Osteoblast (primary cell): ENCODE results near the gene GINM1. TPM values are rescaled to one million over a fixed set of nuclear protein-coding genes. Genes with fewer than 3 reads are reported as not detected.

Experiments
- DNase-seq: peaks from one replicate; pipeline ENCODE4 v3.0.0; 2011; ENCODE audit warnings: low spot score, mixed read lengths; ENCODE audit not compliant: insufficient read length; ENCODE audit errors: missing footprints
- H2AFZ ChIP-seq: 2 replicates; pipeline ENCODE4 v1.6.0; 2011; ENCODE audit warnings: mild to moderate bottlenecking, low read length
- H3K27ac ChIP-seq: 2 replicates; pipeline ENCODE4 v1.5.1; 2011; ENCODE audit warnings: mild to moderate bottlenecking, low read depth, low read length, moderate library complexity
- H3K27me3 ChIP-seq: 2 replicates; pipeline ENCODE4 v1.6.0; 2012; ENCODE audit warnings: mild to moderate bottlenecking, control low read depth, inconsistent platforms, low read length, moderate library complexity; ENCODE audit not compliant: insufficient read depth
- H3K36me3 ChIP-seq: 2 replicates; pipeline ENCODE4 v1.5.1; 2011; ENCODE audit warnings: mild to moderate bottlenecking, low read length, control low read depth, moderate library complexity; ENCODE audit not compliant: insufficient read depth
- H3K4me1 ChIP-seq: 2 replicates; pipeline ENCODE4 v1.5.1; 2011; ENCODE audit warnings: mild to moderate bottlenecking, low read length, control low read depth, moderate library complexity; ENCODE audit not compliant: insufficient read depth
- H3K4me2 ChIP-seq: 2 replicates; pipeline ENCODE4 v1.6.0; 2011; ENCODE audit warnings: mild to moderate bottlenecking, low read length; ENCODE audit not compliant: insufficient read depth
- H3K4me3 ChIP-seq: fragments of 200-600 bp; sonication (generic); 3 replicates; pipeline ENCODE4 v1.5.1; 2012; ENCODE audit warnings: mild to moderate bottlenecking, low read length, inconsistent platforms; ENCODE audit not compliant: insufficient read depth
- H3K79me2 ChIP-seq: 2 replicates; pipeline ENCODE4 v1.6.0; 2012; ENCODE audit warnings: mild to moderate bottlenecking, low read length, control low read depth, inconsistent platforms; ENCODE audit not compliant: insufficient read depth
- H3K9me3 ChIP-seq: 2 replicates; pipeline ENCODE4 v1.5.1; 2011; ENCODE audit warnings: low read depth, low read length, control low read depth
- H4K20me1 ChIP-seq: 2 replicates; pipeline ENCODE4 v1.6.0; 2012; ENCODE audit warnings: mild to moderate bottlenecking, low read length, control low read depth; ENCODE audit not compliant: insufficient read depth
- CTCF ChIP-seq: IDR thresholded peaks from 2 replicates; pipeline ENCODE4 v1.5.1; 2011; ENCODE audit warnings: mild to moderate bottlenecking, low read depth, low read length, moderate library complexity; ENCODE audit errors: extremely low read depth
- total RNA-seq: library from RNA; depleted of rRNA; stranded (reverse); fragments of >200 nt; gene quantifications from 2 replicates; pipeline ENCODE4 v1.2.3, GENCODE V29; 2012

GINM1 gene
- total RNA-seq, 1 donor: 75.3 TPM

GRCh38 chr6:149615805-149616204 lies 49.6 kb downstream of the GINM1 start:
- no peaks in the 10 kb centered on the region for H3K27me3 ChIP-seq
- no peak overlapping the region for H3K4me2 ChIP-seq
- H3K4me1 ChIP-seq: no peaks in the 10 kb centered on the region
- no peak for DNase-seq
- H2AFZ ChIP-seq: no peak overlapping the region
- H3K4me3 ChIP-seq: no peak overlapping the region
- H3K36me3 ChIP-seq: no peaks in the 10 kb centered on the region
- no peaks in the 10 kb centered on the region for H3K9me3 ChIP-seq
- no peaks in the 10 kb centered on the region for H4K20me1 ChIP-seq
- H3K79me2 ChIP-seq: no peaks in the 10 kb centered on the region
- no peak overlapping the region for H3K27ac ChIP-seq
- TF ChIP-seq CTCF: no peak

- Histone ChIP-seq H3K27ac (no peak overlapping the region), H3K79me2 (no peaks in the 10 kb centered on the region), H4K20me1 (no peaks in the 10 kb centered on the region), H2AFZ (no peak overlapping the region), H3K4me1 (no peaks in the 10 kb centered on the region), H3K36me3 (peaks cover 8% of the 10 kb centered on the region), H3K4me3 (no peak overlapping the region), H3K4me2 (no peak overlapping the region), H3K27me3 (no peaks in the 10 kb centered on the region), H3K9me3 (no peaks in the 10 kb centered on the region)
- no peak for DNase-seq
- no peak for TF ChIP-seq CTCF
Measured at GRCh38 chr6:149627672-149628071, 61.5 kb downstream of the GINM1 start.

- H3K4me1 ChIP-seq: no peaks in the 10 kb centered on the region
- DNase-seq: no peak
- no peak overlapping the region for H3K4me3 ChIP-seq
- H3K36me3 ChIP-seq: no peaks in the 10 kb centered on the region
- no peak overlapping the region for H3K27ac ChIP-seq
- H3K79me2 ChIP-seq: no peaks in the 10 kb centered on the region
- no peak overlapping the region for H3K4me2 ChIP-seq
- no peak for TF ChIP-seq CTCF
- H4K20me1 ChIP-seq: no peaks in the 10 kb centered on the region
- no peaks in the 10 kb centered on the region for H3K27me3 ChIP-seq
- no peak overlapping the region for H2AFZ ChIP-seq
- no peaks in the 10 kb centered on the region for H3K9me3 ChIP-seq
Measured at GRCh38 chr6:149628875-149629510, 62.8 kb downstream of the GINM1 start.

GRCh38 chr6:149634315-149634714 lies 68.1 kb downstream of the GINM1 start:
- no peak overlapping the region for H2AFZ ChIP-seq
- peaks cover 4% of the 10 kb centered on the region for H3K36me3 ChIP-seq
- H3K9me3 ChIP-seq: no peaks in the 10 kb centered on the region
- H3K27ac ChIP-seq: no peak overlapping the region
- TF ChIP-seq CTCF: no peak
- H3K4me1 ChIP-seq: peaks cover 2% of the 10 kb centered on the region
- no peaks in the 10 kb centered on the region for H4K20me1 ChIP-seq
- no peak overlapping the region for H3K4me2 ChIP-seq
- H3K4me3 ChIP-seq: no peak overlapping the region
- no peak for DNase-seq
- H3K79me2 ChIP-seq: peaks cover 10% of the 10 kb centered on the region
- no peaks in the 10 kb centered on the region for H3K27me3 ChIP-seq
